Kidney epithelial cell (primary cell): ENCODE measurements around the gene ORAI3. TPM values are rescaled to one million over a fixed set of nuclear protein-coding genes. Genes with fewer than 3 reads are reported as not detected.

Source experiments
- DNase-seq: peaks from one replicate; pipeline ENCODE4 v3.0.0-alpha.2; 2010; ENCODE audit warnings: low read depth
- H3K27me3 ChIP-seq: 2 replicates; pipeline ENCODE4 v1.6.0; 2011; ENCODE audit warnings: low read length; ENCODE audit not compliant: control insufficient read depth, insufficient read depth
- H3K36me3 ChIP-seq: 2 replicates; pipeline ENCODE4 v1.5.1; 2011; ENCODE audit warnings: low read length; ENCODE audit not compliant: control insufficient read depth, insufficient read depth
- H3K4me3 ChIP-seq: 2 replicates; pipeline ENCODE4 v1.5.1; 2011; ENCODE audit warnings: low read depth, mild to moderate bottlenecking, control low read depth, low read length
- total RNA-seq: library from RNA; depleted of rRNA; stranded (reverse); fragments of >200 nt; gene quantifications from 2 replicates; pipeline ENCODE4 v1.2.3, GENCODE V29; 2015
- TF ChIP-seq, protein P1 (sequence below): IDR thresholded peaks from 2 replicates; pipeline ENCODE4 v1.5.1; 2011; ENCODE audit warnings: mild to moderate bottlenecking, moderate library complexity, low read length, control low read depth, inconsistent platforms; ENCODE audit not compliant: insufficient read depth, poor library complexity, severe bottlenecking

ORAI3 gene
- total RNA-seq, 1 donor from 2014 or later = 37.9 TPM

DNA sequence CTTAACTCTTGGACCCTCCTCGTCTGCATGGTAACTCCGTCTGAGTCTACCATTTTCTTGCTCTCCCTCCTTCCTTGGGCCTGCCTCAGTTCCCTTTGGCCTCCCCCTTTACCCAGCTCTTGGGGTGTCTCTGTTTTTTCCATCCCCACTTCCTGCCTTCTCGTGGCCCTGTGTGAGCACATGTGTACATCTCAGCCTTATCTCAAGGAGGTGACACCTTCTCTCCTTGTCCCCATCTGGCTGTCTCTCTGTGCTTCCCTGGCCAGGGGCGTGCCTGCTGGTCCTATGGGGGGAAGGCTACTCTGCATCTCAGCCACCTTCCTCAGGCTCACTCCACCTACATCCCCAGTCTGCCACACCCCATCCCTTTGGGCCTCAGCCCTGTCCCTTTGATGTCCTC is 45.9 kb upstream of the ORAI3 start:
- no peak for DNase-seq
- TF ChIP-seq, protein P1, sequence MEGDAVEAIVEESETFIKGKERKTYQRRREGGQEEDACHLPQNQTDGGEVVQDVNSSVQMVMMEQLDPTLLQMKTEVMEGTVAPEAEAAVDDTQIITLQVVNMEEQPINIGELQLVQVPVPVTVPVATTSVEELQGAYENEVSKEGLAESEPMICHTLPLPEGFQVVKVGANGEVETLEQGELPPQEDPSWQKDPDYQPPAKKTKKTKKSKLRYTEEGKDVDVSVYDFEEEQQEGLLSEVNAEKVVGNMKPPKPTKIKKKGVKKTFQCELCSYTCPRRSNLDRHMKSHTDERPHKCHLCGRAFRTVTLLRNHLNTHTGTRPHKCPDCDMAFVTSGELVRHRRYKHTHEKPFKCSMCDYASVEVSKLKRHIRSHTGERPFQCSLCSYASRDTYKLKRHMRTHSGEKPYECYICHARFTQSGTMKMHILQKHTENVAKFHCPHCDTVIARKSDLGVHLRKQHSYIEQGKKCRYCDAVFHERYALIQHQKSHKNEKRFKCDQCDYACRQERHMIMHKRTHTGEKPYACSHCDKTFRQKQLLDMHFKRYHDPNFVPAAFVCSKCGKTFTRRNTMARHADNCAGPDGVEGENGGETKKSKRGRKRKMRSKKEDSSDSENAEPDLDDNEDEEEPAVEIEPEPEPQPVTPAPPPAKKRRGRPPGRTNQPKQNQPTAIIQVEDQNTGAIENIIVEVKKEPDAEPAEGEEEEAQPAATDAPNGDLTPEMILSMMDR = no peak
- Histone ChIP-seq H3K4me3 (no peak overlapping the region), H3K36me3 (no peaks in the 10 kb centered on the region), H3K27me3 (no peaks in the 10 kb centered on the region)

DNA sequence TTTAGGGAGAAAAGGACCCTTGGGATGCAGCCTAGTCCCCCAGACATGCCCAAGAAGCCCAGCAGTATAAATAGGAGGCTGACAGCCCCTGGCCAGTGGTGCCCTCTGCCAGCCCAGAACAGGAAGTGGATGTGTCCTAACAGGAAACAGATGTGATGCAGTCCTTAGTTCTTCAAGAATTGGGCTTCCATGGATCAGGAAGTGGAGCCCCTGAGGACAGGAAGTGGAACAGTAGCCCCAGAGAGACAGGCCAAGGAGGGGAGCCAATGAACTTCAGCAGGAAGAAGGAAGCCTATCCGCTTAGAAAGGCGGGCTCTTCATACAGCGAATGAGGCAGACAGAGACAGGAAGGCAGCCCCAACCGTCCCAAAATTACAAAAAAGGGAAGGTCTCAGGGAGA is 45.3 kb upstream of the ORAI3 start:
- Histone ChIP-seq H3K4me3 (no peak overlapping the region), H3K36me3 (no peaks in the 10 kb centered on the region), H3K27me3 (no peaks in the 10 kb centered on the region)
- no peak for DNase-seq
- TF ChIP-seq, protein P1 = no peak

DNA sequence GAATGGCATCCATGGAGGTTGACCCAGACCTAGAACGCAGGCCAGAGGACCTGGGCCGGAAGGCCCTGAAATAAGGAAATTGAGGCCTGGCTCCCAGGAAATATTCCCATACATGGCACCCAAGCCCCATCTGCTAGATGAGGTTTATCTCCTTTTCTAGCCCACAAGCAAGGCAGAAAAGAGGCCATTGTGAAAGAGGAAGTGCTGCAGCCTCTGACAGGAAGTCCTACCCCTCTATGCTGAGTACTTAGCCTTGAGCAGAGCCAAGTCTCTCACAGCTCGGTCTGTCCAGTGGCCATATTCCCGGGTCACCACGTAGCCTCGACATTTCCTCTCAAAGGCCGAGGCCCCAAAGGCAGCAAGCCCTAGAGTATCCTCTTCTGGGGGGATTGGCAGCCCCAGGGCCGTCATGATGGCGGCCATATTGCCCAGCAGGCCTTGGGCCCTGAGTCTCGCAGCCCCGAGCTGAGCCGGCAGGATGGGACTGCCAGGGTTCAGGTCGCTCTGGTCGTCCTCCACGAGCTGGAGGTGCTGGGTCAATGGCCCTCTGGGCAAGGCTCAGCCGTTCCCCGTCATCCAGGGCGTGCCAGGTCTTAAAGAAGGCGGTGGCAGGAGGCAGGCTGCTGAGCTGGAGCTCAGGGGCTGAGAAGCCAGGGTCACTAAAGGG is 44.6 kb upstream of the ORAI3 start:
- H3K4me3 ChIP-seq = no peak overlapping the region
- DNase-seq = no peak
- H3K36me3 ChIP-seq = no peaks in the 10 kb centered on the region
- TF ChIP-seq, protein P1 = no peak
- H3K27me3 ChIP-seq = no peaks in the 10 kb centered on the region

DNA sequence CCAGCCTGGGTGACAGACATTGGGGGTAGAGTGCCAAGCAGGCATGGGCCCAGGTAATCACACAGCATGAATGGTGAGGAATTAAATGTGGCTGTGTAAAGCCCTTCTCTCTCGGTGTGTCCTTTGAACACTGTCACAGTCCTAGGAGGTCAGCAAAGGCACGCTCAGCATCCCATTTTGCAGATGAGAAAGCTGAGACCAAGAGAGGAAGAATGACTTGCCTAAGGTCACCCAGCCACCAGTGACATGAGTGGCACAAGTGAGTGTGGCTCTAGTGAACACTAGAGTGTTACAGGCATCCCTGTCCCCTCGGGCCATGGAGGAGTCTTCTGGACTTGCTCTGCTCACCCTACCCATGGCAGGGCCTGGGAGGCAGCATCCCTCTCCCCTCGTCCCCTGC is 41.8 kb upstream of the ORAI3 start:
- DNase-seq = no peak
- Histone ChIP-seq H3K4me3 (no peak overlapping the region), H3K27me3 (no peaks in the 10 kb centered on the region), H3K36me3 (no peaks in the 10 kb centered on the region)
- TF ChIP-seq, protein P1 = no peak

DNA sequence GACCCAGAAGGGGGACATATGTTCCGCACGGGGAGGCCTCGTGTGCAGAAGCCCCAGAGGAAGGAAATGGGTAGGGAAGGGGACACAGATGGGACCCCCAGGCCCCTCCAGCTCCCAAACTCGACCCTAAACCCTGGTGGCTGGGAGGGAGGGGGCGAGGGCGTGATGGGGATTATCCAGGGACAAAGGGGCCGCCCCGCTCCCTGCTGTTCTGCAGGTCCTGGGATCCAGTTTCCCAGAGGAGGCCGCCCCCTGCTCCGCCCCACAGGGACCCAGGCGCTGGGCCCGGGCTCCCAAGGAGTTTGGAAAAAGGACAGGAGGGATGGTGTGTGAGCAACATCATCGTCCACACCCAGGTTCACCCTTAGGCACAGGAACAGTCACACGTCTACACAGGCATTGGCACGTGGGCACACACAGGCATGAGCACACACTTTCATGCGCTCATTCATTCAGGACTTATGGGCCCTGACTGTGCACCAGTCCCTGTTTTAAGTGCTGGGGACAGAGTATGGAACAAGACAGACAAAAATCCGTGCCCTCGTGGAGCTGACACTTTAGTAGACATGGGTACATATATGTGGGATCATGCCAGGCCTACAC is 38.3 kb upstream of the ORAI3 start:
- Histone ChIP-seq H3K36me3 (no peaks in the 10 kb centered on the region), H3K27me3 (no peaks in the 10 kb centered on the region), H3K4me3 (no peak overlapping the region)
- no peak for DNase-seq
- TF ChIP-seq, protein P1 = no peak

DNA sequence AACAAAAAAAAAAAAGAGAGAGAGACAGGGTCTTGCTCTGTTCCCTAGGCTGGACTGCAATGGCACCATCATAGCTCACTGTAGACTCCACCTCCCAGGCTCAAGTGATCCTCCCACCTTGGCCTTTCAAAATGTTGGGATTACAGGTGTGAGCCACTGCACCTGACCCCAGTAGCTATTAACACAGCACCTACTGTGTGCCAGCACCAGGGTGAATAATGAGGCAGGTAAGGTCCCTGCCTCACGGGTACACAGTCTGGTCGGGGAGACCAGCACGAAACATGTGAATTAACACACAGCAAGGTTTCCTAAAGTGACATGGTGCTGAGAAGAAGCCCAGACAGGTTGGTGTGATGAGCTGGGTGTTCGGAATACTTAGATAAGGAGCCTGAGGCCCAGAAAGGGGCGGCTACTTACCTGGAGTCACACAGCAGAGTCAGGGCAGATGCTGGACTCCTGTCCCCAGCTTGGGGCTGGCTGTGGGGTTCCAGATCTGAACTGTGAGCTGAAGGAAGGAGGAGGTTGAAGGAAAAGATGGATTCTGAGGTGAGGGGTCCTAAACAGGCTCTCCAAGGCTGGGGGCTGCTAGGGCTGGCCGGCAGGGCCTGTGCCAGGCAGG is 36.0 kb upstream of the ORAI3 start:
- TF ChIP-seq, protein P1 = no peak
- no peaks in the 10 kb centered on the region for H3K36me3 ChIP-seq
- no peak for DNase-seq
- no peak overlapping the region for H3K4me3 ChIP-seq
- H3K27me3 ChIP-seq = no peaks in the 10 kb centered on the region
